ENCODE measurements around the gene TCERG1L. TPM values are rescaled to one million over a fixed set of nuclear protein-coding genes. Genes with fewer than 3 reads are reported as not detected.

The TCERG1L gene
- total RNA-seq, 1 donor from 2014 or later = not detected

DNA sequence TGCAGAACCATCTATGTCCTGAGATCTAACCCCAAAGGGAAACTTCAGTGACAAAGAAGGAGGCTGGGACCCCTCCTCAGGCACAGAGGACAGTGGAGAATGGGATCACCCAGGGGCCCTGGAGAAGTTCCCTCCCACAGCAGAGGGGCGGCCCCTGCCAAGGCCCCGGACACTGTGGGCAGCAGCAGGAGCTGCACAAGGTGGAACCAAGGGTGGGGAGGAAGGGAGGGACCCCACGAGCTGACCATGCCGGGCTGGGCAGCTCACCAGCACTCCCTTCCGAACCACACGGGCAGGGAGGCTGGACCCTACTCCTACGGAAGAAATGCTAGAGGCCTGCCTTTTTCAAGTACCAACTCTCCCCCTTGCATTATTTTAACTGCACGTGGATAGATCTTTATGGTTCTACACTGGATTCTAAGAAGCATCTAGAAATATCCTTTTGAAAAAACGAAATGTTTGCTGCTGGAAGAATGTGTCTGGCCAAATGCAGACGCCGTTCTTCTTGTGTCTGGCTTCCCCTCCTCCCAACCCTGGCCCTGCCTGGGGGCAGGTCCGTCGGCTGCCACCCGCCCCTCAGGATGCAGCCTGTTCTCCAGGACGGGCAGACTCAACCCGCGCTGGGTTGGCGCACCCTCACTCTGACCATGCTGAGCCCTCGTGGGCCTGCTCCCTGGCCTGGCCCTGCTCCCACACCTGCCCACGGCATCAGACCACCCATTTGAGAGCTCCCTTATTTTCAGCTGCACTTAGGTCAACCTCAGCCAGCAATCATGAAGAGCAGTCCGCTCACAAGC lies 193.9 kb downstream of the TCERG1L start:
- DNase-seq = no peak
- H3K4me3 Mint-ChIP-seq = no peak overlapping the region
- no peaks in the 10 kb centered on the region for H3K9me3 Mint-ChIP-seq
- intact Hi-C loops (cut with micrococcal nuclease) = no loop called here
- H3K36me3 Mint-ChIP-seq (ENCODE audit: low read depth) = no peaks in the 10 kb centered on the region
- no peaks in the 10 kb centered on the region for H3K4me1 Mint-ChIP-seq
- H3K27me3 Mint-ChIP-seq = no peaks in the 10 kb centered on the region
- H3K27ac Mint-ChIP-seq = no peak overlapping the region

DNA sequence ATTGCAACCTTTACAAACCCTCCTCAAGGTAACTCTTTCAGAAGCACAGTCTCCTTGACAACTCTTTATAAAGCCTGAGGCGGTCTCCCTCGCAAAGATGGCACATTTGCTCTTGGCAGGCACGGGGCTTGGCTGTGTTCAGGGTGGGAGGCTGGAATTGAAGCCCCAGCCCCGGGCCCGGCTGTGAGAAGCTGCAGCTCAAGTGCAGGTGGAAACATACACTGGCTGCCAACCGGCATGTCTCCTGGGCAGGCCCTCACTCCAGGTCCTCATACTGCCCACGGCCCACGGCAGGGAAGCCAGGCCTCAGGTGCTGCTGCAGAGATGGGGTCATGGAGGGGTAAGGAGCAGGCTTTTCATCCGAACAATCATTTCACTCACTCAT lies 194.5 kb downstream of the TCERG1L start:
- Mint-ChIP-seq H3K27me3 (no peaks in the 10 kb centered on the region), H3K4me3 (no peak overlapping the region), H3K4me1 (no peaks in the 10 kb centered on the region), H3K27ac (no peak overlapping the region), H3K36me3 (ENCODE audit: low read depth) (no peaks in the 10 kb centered on the region), H3K9me3 (no peaks in the 10 kb centered on the region)
- intact Hi-C loops (cut with micrococcal nuclease) = no loop called here
- DNase-seq = no peak

DNA sequence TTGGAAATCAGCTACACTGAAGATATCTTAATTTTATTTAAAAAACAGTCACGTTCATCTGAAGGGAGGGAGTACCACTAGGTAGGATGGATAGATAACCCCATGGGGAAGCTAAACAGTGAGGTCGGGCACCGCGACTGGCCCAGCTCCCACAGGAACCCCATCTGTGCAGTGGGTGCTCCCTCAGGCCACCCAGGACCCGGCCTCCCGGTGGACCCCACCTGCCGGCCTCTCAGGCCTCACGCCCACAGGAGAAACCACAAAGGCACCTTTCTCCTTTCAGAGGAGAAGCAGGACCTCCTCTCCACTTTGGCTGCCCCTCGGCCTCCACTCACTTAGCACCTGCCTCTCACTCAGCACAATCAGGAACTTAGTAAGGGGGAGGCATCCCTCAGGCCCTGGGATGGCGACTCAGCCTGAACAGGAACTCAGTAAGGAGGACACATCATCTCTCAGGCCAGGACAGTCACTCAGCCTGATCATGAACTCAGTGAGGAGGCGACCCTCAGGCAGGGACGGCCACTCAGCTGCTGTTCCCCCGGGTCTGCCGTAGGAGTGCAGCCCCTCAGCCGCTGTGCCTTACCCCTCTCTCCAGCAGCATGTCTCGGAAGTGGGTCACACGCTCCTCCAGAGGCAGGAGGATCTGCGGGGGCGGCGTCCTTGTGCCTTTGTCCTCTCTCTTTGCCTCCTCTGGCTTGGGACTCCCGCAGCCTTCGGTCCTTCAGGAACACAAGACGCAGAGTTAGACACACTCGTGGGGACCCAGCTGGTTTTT lies 195.1 kb downstream of the TCERG1L start:
- no peak overlapping the region for H3K27ac Mint-ChIP-seq
- no peaks in the 10 kb centered on the region for H3K36me3 Mint-ChIP-seq (ENCODE audit: low read depth)
- H3K4me1 Mint-ChIP-seq = no peaks in the 10 kb centered on the region
- no peaks in the 10 kb centered on the region for H3K9me3 Mint-ChIP-seq
- intact Hi-C loops (cut with micrococcal nuclease) = no loop called here
- H3K27me3 Mint-ChIP-seq = no peaks in the 10 kb centered on the region
- no peak overlapping the region for H3K4me3 Mint-ChIP-seq
- no peak for DNase-seq

DNA sequence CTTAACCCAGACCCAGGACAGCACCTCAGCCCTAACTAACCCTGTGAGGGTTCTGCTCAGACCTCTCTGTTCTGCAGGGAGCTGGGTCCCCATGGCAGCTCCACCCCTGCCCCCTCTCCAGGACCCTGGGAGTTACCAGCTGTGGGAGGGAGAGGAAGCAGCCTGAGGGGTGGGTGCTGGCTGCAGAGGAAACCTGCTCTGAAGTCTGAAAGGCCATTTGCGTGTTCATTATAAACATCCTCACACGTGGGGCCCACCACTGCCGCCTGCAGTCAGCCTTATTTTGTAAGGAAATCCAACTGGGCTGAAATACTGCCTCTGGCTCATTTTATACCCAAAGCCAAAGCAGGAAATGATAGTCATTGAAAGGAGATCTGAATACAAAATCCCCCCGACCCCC lies 195.7 kb downstream of the TCERG1L start:
- Mint-ChIP-seq H3K4me3 (no peak overlapping the region), H3K36me3 (ENCODE audit: low read depth) (no peaks in the 10 kb centered on the region), H3K27ac (no peak overlapping the region), H3K4me1 (no peaks in the 10 kb centered on the region), H3K9me3 (no peaks in the 10 kb centered on the region), H3K27me3 (no peaks in the 10 kb centered on the region)
- intact Hi-C loops (cut with micrococcal nuclease) = no loop called here
- DNase-seq = no peak

DNA sequence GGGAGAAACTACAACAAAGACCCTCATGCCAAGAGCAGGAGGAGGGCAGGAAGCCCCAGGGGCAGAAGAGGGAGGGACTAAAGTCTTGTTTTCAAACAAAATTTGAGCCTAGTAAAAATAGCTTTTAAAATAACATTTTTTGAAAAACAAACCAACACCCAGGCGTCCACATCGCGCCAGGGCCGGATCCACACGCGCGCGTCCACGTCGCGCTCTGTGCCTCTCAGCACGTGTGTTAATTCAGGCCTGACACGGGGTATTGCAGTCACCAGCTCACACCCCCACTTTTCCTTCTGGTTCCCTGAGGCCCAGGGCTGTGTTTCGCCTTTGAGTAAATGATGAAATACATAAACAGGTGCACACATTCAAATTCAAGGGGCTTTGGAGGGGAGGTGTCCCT lies 196.2 kb downstream of the TCERG1L start:
- Mint-ChIP-seq H3K4me1 (no peaks in the 10 kb centered on the region), H3K9me3 (no peaks in the 10 kb centered on the region), H3K4me3 (no peak overlapping the region), H3K27me3 (no peaks in the 10 kb centered on the region), H3K27ac (no peak overlapping the region), H3K36me3 (ENCODE audit: low read depth) (no peaks in the 10 kb centered on the region)
- no peak for DNase-seq
- intact Hi-C loops (cut with micrococcal nuclease) = no loop called here

DNA sequence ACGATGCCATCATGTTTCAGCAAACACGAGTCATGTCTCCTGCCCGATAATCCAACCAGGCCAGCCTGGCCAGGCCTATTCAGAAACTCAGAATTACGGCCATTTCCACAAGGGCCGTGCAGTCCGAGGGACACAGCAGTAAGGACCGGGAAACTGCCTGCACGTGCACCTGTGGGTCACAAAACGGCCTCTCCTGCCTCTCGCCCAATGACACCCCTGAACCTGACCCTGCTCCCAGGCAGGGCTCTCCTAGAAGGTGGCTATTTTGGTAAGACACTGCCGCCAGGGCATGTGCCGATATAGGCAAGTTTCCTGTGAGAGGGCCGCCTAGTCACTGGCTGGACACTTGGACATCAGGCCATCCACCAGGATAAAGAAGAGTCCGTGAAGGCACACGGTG lies 196.7 kb downstream of the TCERG1L start:
- H3K27me3 Mint-ChIP-seq = no peaks in the 10 kb centered on the region
- H3K27ac Mint-ChIP-seq = no peak overlapping the region
- H3K9me3 Mint-ChIP-seq = no peaks in the 10 kb centered on the region
- H3K36me3 Mint-ChIP-seq (ENCODE audit: low read depth) = no peaks in the 10 kb centered on the region
- intact Hi-C loops (cut with micrococcal nuclease) = no loop called here
- DNase-seq = no peak
- H3K4me1 Mint-ChIP-seq = no peaks in the 10 kb centered on the region
- no peak overlapping the region for H3K4me3 Mint-ChIP-seq

DNA sequence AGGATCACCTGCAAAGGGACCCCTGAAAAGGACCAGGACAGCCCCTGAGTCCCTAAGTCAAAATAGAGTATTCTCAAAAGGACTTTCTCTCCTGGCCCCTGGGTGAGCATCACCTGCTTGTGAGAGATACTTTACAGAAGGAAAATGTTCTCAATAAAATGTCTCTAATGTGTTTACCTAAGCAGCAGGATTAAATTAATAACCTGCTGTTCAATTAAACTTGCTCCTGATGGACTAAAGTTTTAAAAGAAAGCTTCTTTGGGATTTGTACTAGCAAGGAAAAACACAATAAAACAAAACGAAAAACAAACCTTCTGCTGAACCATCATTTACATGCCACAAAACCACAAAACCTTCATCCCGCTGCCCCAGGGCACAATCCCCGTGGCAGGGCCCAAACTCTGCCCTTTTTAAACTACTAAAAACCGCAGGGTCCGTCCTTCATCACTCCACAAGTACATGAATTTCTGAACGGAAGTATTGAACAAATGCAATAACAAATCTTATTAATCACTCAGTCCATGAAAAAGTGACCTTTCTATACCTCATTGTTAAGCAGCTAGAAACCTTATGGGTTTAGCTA lies 197.7 kb downstream of the TCERG1L start:
- Mint-ChIP-seq H3K27me3 (no peaks in the 10 kb centered on the region), H3K27ac (no peak overlapping the region), H3K36me3 (ENCODE audit: low read depth) (no peaks in the 10 kb centered on the region), H3K4me3 (no peak overlapping the region), H3K9me3 (no peaks in the 10 kb centered on the region), H3K4me1 (no peaks in the 10 kb centered on the region)
- no peak for DNase-seq
- intact Hi-C loops (cut with micrococcal nuclease) = no loop called here

DNA sequence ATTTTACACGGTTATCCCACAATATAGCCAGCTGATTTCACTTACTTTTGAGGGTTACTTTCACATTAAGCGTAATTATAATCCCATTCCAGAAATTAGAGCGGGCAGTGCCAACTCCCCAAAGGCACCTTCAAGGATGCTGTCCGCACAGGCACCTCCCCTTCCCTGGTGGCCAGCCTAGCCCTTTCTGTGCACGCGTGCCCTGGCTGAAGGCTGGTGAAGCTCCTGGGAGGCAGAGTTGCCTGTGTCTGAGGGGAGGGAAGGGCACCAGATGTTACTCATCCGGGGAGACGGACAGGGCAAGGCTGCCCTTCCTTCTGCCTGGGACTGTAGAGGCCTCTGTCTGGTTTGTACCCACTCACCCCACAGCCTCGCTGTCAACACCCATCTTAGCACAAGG lies 198.4 kb downstream of the TCERG1L start:
- intact Hi-C loops (cut with micrococcal nuclease) = no loop called here
- no peak for DNase-seq
- no peaks in the 10 kb centered on the region for H3K36me3 Mint-ChIP-seq (ENCODE audit: low read depth)
- H3K4me1 Mint-ChIP-seq = no peaks in the 10 kb centered on the region
- no peaks in the 10 kb centered on the region for H3K9me3 Mint-ChIP-seq
- H3K27ac Mint-ChIP-seq = no peak overlapping the region
- no peak overlapping the region for H3K4me3 Mint-ChIP-seq
- H3K27me3 Mint-ChIP-seq = no peaks in the 10 kb centered on the region

DNA sequence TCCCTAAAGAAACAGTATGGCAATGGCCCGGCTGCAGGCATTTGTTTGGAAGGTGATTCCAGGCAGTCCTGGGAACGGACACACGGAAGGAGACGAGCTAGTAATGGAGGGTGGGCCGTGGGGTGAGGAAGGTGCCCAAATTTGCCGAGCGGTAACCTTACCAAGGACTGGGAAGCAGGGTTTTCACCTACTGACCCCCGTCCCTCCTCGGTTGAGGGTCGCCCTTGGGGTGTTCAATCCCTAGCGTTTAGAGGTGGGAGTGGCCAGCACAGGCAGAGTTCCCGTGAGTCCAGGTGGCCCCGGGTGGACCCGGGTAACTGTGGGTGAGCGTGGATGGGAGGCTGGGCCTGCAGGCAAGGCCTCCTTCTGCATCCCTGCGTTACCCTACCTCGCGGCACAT lies 198.8 kb downstream of the TCERG1L start:
- no peak for DNase-seq
- Mint-ChIP-seq H3K9me3 (no peaks in the 10 kb centered on the region), H3K27me3 (no peaks in the 10 kb centered on the region), H3K36me3 (ENCODE audit: low read depth) (no peaks in the 10 kb centered on the region), H3K27ac (no peak overlapping the region), H3K4me1 (no peaks in the 10 kb centered on the region), H3K4me3 (no peak overlapping the region)
- intact Hi-C loops (cut with micrococcal nuclease) = no loop called here

DNA sequence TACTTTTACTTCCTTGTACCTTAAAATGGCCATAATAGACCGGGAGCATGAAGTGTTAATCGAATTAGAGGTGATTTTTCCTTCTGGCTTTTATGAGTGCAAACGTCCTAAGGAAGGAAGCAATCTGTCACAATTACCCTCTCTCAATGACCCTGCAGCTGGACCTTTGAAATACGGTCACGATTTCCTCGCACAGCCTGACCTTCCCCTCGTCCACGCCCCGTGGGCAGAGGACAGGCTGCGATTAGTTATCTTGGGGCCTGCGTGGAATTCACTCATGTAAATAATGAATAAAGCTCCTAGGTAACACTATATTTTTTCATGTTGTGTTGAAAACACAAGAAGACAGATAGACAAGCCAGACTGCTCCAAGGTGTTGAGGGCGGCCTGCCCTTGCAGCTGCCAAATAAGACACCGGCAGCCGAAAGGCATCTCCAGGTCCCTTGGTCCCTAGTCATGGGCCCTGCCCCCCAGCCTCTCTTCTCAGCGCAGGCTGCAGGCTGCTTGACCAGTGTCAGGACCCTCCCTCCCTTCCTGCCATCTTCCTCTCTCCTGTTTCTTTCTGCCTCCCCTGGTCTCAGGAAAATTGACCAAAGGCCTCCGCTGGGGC lies 199.9 kb downstream of the TCERG1L start:
- H3K36me3 Mint-ChIP-seq (ENCODE audit: low read depth) = no peaks in the 10 kb centered on the region
- H3K4me1 Mint-ChIP-seq = no peaks in the 10 kb centered on the region
- no peaks in the 10 kb centered on the region for H3K9me3 Mint-ChIP-seq
- no peaks in the 10 kb centered on the region for H3K27me3 Mint-ChIP-seq
- DNase-seq = no peak
- H3K4me3 Mint-ChIP-seq = no peak overlapping the region
- intact Hi-C loops (cut with micrococcal nuclease) = no loop called here
- no peak overlapping the region for H3K27ac Mint-ChIP-seq

DNA sequence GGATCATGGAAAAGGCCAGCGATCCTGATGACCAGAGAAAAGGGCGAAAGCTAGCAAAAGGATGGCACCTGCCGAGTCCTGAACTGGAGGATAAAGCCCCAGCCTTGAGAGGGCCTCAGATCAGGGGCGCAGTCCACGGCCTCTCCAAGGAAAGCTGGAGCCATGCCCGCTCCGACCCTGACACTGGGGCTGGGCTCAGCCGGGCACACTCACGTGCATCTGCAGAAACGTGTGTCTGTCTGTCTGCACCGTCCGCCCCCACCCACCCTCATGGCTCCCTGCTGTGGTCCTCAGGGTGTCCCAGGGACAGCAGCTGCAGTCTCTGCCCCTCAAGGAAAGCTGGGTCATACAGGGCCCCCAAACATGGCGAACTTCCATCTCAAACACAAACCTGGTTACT lies 200.5 kb downstream of the TCERG1L start:
- intact Hi-C loops (cut with micrococcal nuclease) = no loop called here
- Mint-ChIP-seq H3K36me3 (ENCODE audit: low read depth) (no peaks in the 10 kb centered on the region), H3K9me3 (no peaks in the 10 kb centered on the region), H3K27ac (no peak overlapping the region), H3K4me3 (no peak overlapping the region), H3K4me1 (no peaks in the 10 kb centered on the region), H3K27me3 (no peaks in the 10 kb centered on the region)
- no peak for DNase-seq

DNA sequence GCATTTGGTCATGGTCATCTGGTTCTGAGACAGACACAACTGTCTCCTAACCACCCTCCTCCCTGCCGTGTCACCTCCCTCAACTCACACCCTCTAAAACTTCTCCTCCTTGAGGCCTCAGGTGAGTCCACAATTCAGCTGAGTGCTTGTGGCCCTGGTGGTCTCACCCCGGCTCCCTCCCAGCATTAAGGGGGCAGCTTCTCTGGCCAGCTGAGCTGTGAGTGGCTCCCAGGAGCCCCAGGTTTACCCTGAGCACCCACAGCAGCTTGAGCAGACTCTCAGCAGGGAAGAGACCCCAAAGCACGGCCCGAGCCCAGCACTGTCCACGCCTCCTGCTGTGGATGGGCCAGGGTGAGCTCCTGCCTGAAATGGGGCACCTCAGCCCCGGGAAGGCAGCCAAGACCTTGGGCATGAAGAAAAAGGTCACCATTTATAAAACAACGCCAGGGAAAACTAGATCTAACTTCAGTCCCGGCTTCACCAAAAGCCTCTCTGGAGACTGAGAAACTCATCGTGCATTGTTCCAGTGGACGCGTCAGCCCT lies 201.2 kb downstream of the TCERG1L start:
- no peak for DNase-seq
- Mint-ChIP-seq H3K27me3 (no peaks in the 10 kb centered on the region), H3K27ac (no peak overlapping the region), H3K9me3 (no peaks in the 10 kb centered on the region), H3K4me3 (no peak overlapping the region), H3K36me3 (ENCODE audit: low read depth) (no peaks in the 10 kb centered on the region), H3K4me1 (no peaks in the 10 kb centered on the region)
- intact Hi-C loops (cut with micrococcal nuclease) = no loop called here

DNA sequence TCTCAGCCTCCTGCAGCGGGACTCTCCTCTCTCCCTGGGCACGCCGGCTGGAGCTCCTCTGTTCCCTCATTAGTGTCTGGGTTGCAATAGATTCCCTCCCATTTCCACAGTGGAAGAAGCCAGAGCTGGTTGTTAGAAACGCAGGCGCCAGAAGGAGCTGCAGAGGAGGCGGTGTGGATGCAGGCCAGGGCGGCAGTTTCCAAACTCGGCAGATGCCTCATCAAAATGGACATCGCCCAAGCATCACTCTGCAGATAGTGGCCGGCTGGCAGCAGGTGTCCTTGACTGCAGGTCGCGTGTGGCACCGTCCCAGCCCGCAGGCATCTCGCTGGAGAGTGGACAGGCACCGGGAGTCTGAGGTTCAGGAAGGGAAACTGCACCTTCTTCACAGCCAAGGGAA lies 201.8 kb downstream of the TCERG1L start:
- Mint-ChIP-seq H3K27ac (no peak overlapping the region), H3K27me3 (no peaks in the 10 kb centered on the region), H3K4me3 (no peak overlapping the region), H3K4me1 (no peaks in the 10 kb centered on the region), H3K9me3 (no peaks in the 10 kb centered on the region), H3K36me3 (ENCODE audit: low read depth) (no peaks in the 10 kb centered on the region)
- intact Hi-C loops (cut with micrococcal nuclease) = no loop called here
- DNase-seq = no peak

DNA sequence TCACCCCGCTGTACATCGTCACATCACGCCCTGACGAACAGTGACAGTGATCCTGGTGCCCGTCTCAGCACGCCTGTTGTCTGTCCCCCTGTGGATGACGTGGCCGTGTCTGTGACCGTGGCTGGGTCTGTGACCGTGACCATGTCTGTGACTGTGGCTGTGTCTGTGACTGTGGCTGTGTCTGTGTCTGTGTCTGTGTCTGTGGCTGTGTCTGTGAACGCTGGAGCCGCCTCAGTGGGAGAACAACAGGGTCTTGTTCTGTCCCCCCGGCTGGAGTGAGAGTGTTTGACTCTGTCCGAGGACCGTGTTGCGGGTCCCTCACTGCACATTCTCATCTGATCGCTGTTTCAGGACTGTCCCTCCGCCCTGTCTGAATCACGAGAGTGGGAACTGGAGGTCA lies 202.2 kb downstream of the TCERG1L start:
- intact Hi-C loops (cut with micrococcal nuclease) = no loop called here
- Mint-ChIP-seq H3K9me3 (no peaks in the 10 kb centered on the region), H3K27ac (no peak overlapping the region), H3K4me3 (no peak overlapping the region), H3K4me1 (no peaks in the 10 kb centered on the region), H3K36me3 (ENCODE audit: low read depth) (no peaks in the 10 kb centered on the region), H3K27me3 (no peaks in the 10 kb centered on the region)
- no peak for DNase-seq

All from activated CD4-positive, alpha-beta T cell treated with anti-CD3 and anti-CD28 coated beads, Interleukin-2, amount 10 ng/mL, durations not matched to agents 24 days and 14 days (primary cell).